ENCODE data around the gene FERMT1. TPM values are rescaled to one million over a fixed set of nuclear protein-coding genes. Genes with fewer than 3 reads are reported as not detected.

The FERMT1 gene
- total RNA-seq, result 3.5 TPM

GRCh38 chr20:6122873-6123648 lies at the start of gene FERMT1:
Gene FERMT1 (minus strand): TSS chr20:6123030. CDS start chr20:6119554, 3,476 bp downstream.
- DNase-seq (ENCODE audit: low spot score) (peak; percentile 71), ATAC-seq (peak; percentile 91)
- intact Hi-C loops (cut with DNase I), result no loop called here

GRCh38 chr20:6169251-6169650 lies 46.4 kb upstream of the FERMT1 start:
- intact Hi-C loops (cut with DNase I), result no loop called here
- DNase-seq (ENCODE audit: low spot score), result no peak
- no peak for ATAC-seq

- DNase-seq (ENCODE audit: low spot score) (no peak), ATAC-seq (no peak)
- intact Hi-C loops (cut with DNase I), result no loop called here
Measured at GRCh38 chr20:6168204-6168603, 45.4 kb upstream of the FERMT1 start.

GRCh38 chr20:6165346-6165745 lies 42.5 kb upstream of the FERMT1 start:
- DNase-seq (ENCODE audit: low spot score) (no peak), ATAC-seq (no peak)
- intact Hi-C loops (cut with DNase I), result no loop called here

GRCh38 chr20:6164421-6165341 lies 41.9 kb upstream of the FERMT1 start:
- intact Hi-C loops (cut with DNase I), result no loop called here
- DNase-seq (ENCODE audit: low spot score) (no peak), ATAC-seq (peak; percentile 73)

GRCh38 chr20:6160736-6161135 lies 37.9 kb upstream of the FERMT1 start:
- no peak for ATAC-seq
- DNase-seq (ENCODE audit: low spot score), result no peak
- intact Hi-C loops (cut with DNase I), result no loop called here

- intact Hi-C loops (cut with DNase I), result loop anchor here (5.0 kb wide), 1 partner anchor 315 kb away; no protein-coding TSS in a partner anchor
- no peak for DNase-seq (ENCODE audit: low spot score)
- no peak for ATAC-seq
Measured at GRCh38 chr20:6157345-6157744, 34.5 kb upstream of the FERMT1 start.

- ATAC-seq (no peak), DNase-seq (ENCODE audit: low spot score) (no peak)
- intact Hi-C loops (cut with DNase I), result no loop called here
Measured at GRCh38 chr20:6152777-6153176, 29.9 kb upstream of the FERMT1 start.

- no peak for DNase-seq (ENCODE audit: low spot score)
- no peak for ATAC-seq
- intact Hi-C loops (cut with DNase I), result no loop called here
Measured at GRCh38 chr20:6148073-6148472, 25.2 kb upstream of the FERMT1 start.

GRCh38 chr20:6142348-6142993 lies 19.6 kb upstream of the FERMT1 start:
- DNase-seq (ENCODE audit: low spot score) (no peak), ATAC-seq (peak; percentile 76)
- intact Hi-C loops (cut with DNase I), result no loop called here

- DNase-seq (ENCODE audit: low spot score) (no peak), ATAC-seq (no peak)
- intact Hi-C loops (cut with DNase I), result no loop called here
Measured at GRCh38 chr20:6140947-6141346, 18.1 kb upstream of the FERMT1 start.

- intact Hi-C loops (cut with DNase I), result no loop called here
- ATAC-seq, result no peak
Measured at GRCh38 chr20:6135347-6135746, 12.5 kb upstream of the FERMT1 start.

GRCh38 chr20:6134592-6134991 lies 11.8 kb upstream of the FERMT1 start:
- DNase-seq (ENCODE audit: low spot score) (no peak), ATAC-seq (no peak)
- intact Hi-C loops (cut with DNase I), result no loop called here

More at GRCh38 chr20:6135347-6135746, 12.5 kb upstream of the FERMT1 start:
- no peak for DNase-seq (ENCODE audit: low spot score)

GRCh38 chr20:6130045-6130444 lies 7.2 kb upstream of the FERMT1 start:
- DNase-seq (ENCODE audit: low spot score), result no peak
- intact Hi-C loops (cut with DNase I), result no loop called here
- ATAC-seq, result no peak

- intact Hi-C loops (cut with DNase I), result no loop called here
- no peak for ATAC-seq
- DNase-seq (ENCODE audit: low spot score), result no peak
Measured at GRCh38 chr20:6127825-6128224, 5.0 kb upstream of the FERMT1 start.

GRCh38 chr20:6126846-6127245 lies 4.0 kb upstream of the FERMT1 start:
- intact Hi-C loops (cut with DNase I), result no loop called here
- no peak for DNase-seq (ENCODE audit: low spot score)
- no peak for ATAC-seq

GRCh38 chr20:6123649-6124014 lies 802 bp upstream of the FERMT1 start:
- ATAC-seq, result no peak
- DNase-seq (ENCODE audit: low spot score), result no peak
- intact Hi-C loops (cut with DNase I), result no loop called here

- intact Hi-C loops (cut with DNase I), result no loop called here
- DNase-seq (ENCODE audit: low spot score) (no peak), ATAC-seq (peak; percentile 46)
Measured at GRCh38 chr20:6122111-6122872, 538 bp downstream of the FERMT1 start.

- DNase-seq (ENCODE audit: low spot score) (no peak), ATAC-seq (no peak)
- intact Hi-C loops (cut with DNase I), result no loop called here
Measured at GRCh38 chr20:6121504-6121903, 1.3 kb downstream of the FERMT1 start.
